A673 (cell line): ENCODE data around the gene FRMPD4.

Experiments
- CTCF ChIP-seq: fragments of 300-800, 200-600 bp; sonication (generic); conservative IDR thresholded peaks from 2 replicates; pipeline ENCODE4 v1.5.1; 2017; ENCODE audit warnings: low read depth, mild to moderate bottlenecking, antibody characterized with exemption, low read length, moderate library complexity, mixed read lengths
- EZH2 ChIP-seq: fragments of 200-600 bp; sonication (generic); IDR thresholded peaks from 2 replicates; pipeline ENCODE4 v1.6.1; 2017; ENCODE audit warnings: borderline replicate concordance, low read depth, mild to moderate bottlenecking, mixed read lengths, antibody characterized with exemption, low read length; ENCODE audit not compliant: poor library complexity, severe bottlenecking

- no peak for TF ChIP-seq CTCF
- TF ChIP-seq EZH2 = no peak
Measured at GRCh38 chrX:12089740-12090139, 48.5 kb upstream of the FRMPD4 start.
